Measurements from ENCODE around the gene GLT8D1. TPM values are rescaled to one million over a fixed set of nuclear protein-coding genes. Genes with fewer than 3 reads are reported as not detected.

Gene GLT8D1
- total RNA-seq, 1 donor from 2014 or later, result 88.0 TPM

GRCh38 chr3:52722491-52722890 is 16.9 kb upstream of the GLT8D1 start:
- Histone ChIP-seq H3K9me3 (ENCODE audit: low read depth) (no peaks in the 10 kb centered on the region), H3K79me2 (ENCODE audit: low read depth) (no peaks in the 10 kb centered on the region), H3K27ac (no peak overlapping the region), H3F3A (ENCODE audit: low read depth) (no peaks in the 10 kb centered on the region), H3K4me1 (no peaks in the 10 kb centered on the region), H3K4me3 (no peak overlapping the region), H3K27me3 (no peaks in the 10 kb centered on the region), H4K20me1 (ENCODE audit: low read depth) (no peaks in the 10 kb centered on the region), H3K9ac (no peak overlapping the region), H2AFZ (replicated peaks) (no peak overlapping the region), H3K36me3 (no peaks in the 10 kb centered on the region), H3K4me2 (no peak overlapping the region)
- Mint-ChIP-seq H3K27me3 (ENCODE audit: insufficient read depth, low read depth) (peaks cover 3% of the 10 kb centered on the region), H3K4me1 (no peaks in the 10 kb centered on the region), H3K36me3 (peaks cover 45% of the 10 kb centered on the region), H3K9me3 (peaks cover 11% of the 10 kb centered on the region), H3K4me3 (no peak overlapping the region), H3K27ac (no peak overlapping the region)
- no peak for DNase-seq (ENCODE audit: low spot score)
- TF ChIP-seq EZH2 (IDR thresholded peaks at IDR 0.05) (no peak), EZH2phosphoT487 (IDR thresholded peaks at IDR 0.05) (no peak), CTCF (IDR thresholded peaks at IDR 0.05) (no peak)

GRCh38 chr3:52721730-52722008 is 16.1 kb upstream of the GLT8D1 start:
- peaks cover 11% of the 10 kb centered on the region for H3K9me3 Mint-ChIP-seq
- H3K27ac ChIP-seq, result no peak overlapping the region
- H2AFZ ChIP-seq (replicated peaks), result no peak overlapping the region
- no peaks in the 10 kb centered on the region for H3K36me3 ChIP-seq
- H4K20me1 ChIP-seq (ENCODE audit: low read depth), result no peaks in the 10 kb centered on the region
- H3K27me3 Mint-ChIP-seq (ENCODE audit: insufficient read depth, low read depth), result peaks cover 3% of the 10 kb centered on the region
- H3K4me3 Mint-ChIP-seq, result no peak overlapping the region
- H3K4me1 Mint-ChIP-seq, result no peaks in the 10 kb centered on the region
- H3K27me3 ChIP-seq, result no peaks in the 10 kb centered on the region
- no peak overlapping the region for H3K9ac ChIP-seq
- H3K27ac Mint-ChIP-seq, result no peak overlapping the region
- no peak overlapping the region for H3K4me2 ChIP-seq
- H3K9me3 ChIP-seq (ENCODE audit: low read depth), result no peaks in the 10 kb centered on the region
- no peak for DNase-seq (ENCODE audit: low spot score)
- no peaks in the 10 kb centered on the region for H3K79me2 ChIP-seq (ENCODE audit: low read depth)
- no peak overlapping the region for H3K4me3 ChIP-seq
- TF ChIP-seq EZH2phosphoT487 (IDR thresholded peaks at IDR 0.05), result no peak
- no peak for TF ChIP-seq CTCF (IDR thresholded peaks at IDR 0.05)
- no peak for TF ChIP-seq EZH2 (IDR thresholded peaks at IDR 0.05)
- H3K4me1 ChIP-seq, result no peaks in the 10 kb centered on the region
- peaks cover 42% of the 10 kb centered on the region for H3K36me3 Mint-ChIP-seq
- no peaks in the 10 kb centered on the region for H3F3A ChIP-seq (ENCODE audit: low read depth)

GRCh38 chr3:52721002-52721729 is 15.6 kb upstream of the GLT8D1 start:
- H3K27me3 Mint-ChIP-seq (ENCODE audit: insufficient read depth, low read depth), result peaks cover 3% of the 10 kb centered on the region
- peaks cover 43% of the 10 kb centered on the region for H3K36me3 Mint-ChIP-seq
- no peak overlapping the region for H3K4me3 ChIP-seq
- H3K9me3 Mint-ChIP-seq, result peaks cover 11% of the 10 kb centered on the region
- no peaks in the 10 kb centered on the region for H3K4me1 ChIP-seq
- H3K9ac ChIP-seq, result no peak overlapping the region
- TF ChIP-seq EZH2phosphoT487 (IDR thresholded peaks at IDR 0.05) (no peak), EZH2 (IDR thresholded peaks at IDR 0.05) (no peak), CTCF (IDR thresholded peaks at IDR 0.05) (no peak)
- no peaks in the 10 kb centered on the region for H3K9me3 ChIP-seq (ENCODE audit: low read depth)
- no peak overlapping the region for H3K4me2 ChIP-seq
- DNase-seq (ENCODE audit: low spot score), result no peak
- peaks cover 4% of the 10 kb centered on the region for H3F3A ChIP-seq (ENCODE audit: low read depth)
- no peak overlapping the region for H3K27ac Mint-ChIP-seq
- no peaks in the 10 kb centered on the region for H3K4me1 Mint-ChIP-seq
- no peaks in the 10 kb centered on the region for H3K36me3 ChIP-seq
- no peak overlapping the region for H3K27ac ChIP-seq
- no peaks in the 10 kb centered on the region for H4K20me1 ChIP-seq (ENCODE audit: low read depth)
- H3K79me2 ChIP-seq (ENCODE audit: low read depth), result no peaks in the 10 kb centered on the region
- no peak overlapping the region for H2AFZ ChIP-seq (replicated peaks)
- H3K4me3 Mint-ChIP-seq, result no peak overlapping the region
- H3K27me3 ChIP-seq, result no peaks in the 10 kb centered on the region

Data from neural progenitor cell (in vitro differentiated cells).